HG02885 (cell line): ENCODE results near the gene PNPLA3.

Experiments used
- ATAC-seq: cut with Tn5 transposase; IDR thresholded peaks from one replicate; pipeline ENCODE4 v1.9.1; 2021; ENCODE audit warnings: mild to moderate bottlenecking; ENCODE audit not compliant: unreplicated experiment, poor library complexity

PNPLA3 gene

GRCh38 chr22:43955040-43955882, 31.7 kb downstream of the PNPLA3 start, which contains the start of gene SAMM50:
Gene SAMM50 (plus strand): TSS chr22:43955442. CDS start chr22:43955578, 136 bp downstream.
- ATAC-seq = peak; percentile 95

GRCh38 chr22:43955883-43956782, 32.5 kb downstream of the PNPLA3 start:
- ATAC-seq = peak; percentile 8

GRCh38 chr22:43956805-43957463, 33.3 kb downstream of the PNPLA3 start:
- no peak for ATAC-seq

DNA sequence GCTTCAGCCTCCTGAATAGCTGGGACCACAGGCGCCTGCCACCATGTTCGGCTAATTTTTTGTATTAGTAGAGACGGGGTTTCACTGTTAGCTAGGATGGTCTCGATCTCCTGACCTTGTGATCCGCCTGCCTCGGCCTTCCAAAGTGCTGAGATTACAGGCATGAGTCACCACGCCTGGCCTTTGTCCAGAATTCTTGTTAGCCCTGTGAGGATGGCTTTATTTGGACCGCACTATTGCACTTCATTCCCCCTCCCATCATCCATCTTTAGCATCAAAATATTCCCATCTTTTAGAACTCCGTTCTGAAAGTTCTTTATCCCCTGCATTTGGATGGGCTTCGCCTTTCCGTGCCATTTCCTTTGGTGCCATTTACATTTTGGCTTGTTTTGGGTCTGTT, 34.3 kb downstream of the PNPLA3 start:
- ATAC-seq = no peak

- ATAC-seq = no peak
Measured at GRCh38 chr22:43964314-43964857, 40.8 kb downstream of the PNPLA3 start.

DNA sequence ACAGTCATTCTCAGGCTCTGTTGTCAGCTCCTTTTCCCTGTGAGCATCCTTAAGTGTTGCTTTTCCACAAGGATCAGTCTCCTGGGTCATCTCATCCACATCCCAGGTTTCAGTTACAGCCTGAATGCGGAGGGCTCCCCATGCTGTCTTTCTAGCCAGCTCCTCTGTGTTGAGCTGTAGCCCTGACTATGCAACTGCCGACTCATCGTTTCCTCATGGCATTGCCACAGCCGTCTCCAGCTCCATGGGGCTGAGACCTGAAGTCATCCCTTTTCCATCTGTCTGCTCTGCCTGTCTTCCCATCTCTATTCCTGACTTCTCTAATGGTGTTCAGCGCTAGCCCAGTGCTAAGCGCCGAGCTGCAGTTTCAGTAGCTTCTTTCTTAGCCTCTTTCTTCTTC, 43.5 kb downstream of the PNPLA3 start:
- ATAC-seq = no peak

DNA sequence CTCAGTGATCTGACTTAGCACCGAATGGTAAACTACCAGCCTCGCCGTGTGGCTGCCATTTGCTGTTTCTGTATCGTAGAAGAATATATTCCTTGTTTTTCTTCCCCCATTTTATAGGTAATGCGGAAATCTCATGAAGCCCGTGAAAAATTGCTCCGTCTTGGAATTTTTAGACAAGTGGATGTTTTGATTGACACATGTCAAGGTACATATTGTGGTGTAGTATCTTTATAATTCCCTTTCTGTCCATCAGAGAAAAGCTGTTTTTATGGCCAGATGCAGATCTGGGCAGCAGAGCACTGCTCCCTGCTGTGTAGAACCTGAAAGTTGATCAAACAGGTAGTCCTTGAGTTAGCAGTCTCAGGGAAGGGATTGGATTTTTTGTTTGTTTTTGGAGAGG, 45.0 kb downstream of the PNPLA3 start:
- ATAC-seq = no peak

DNA sequence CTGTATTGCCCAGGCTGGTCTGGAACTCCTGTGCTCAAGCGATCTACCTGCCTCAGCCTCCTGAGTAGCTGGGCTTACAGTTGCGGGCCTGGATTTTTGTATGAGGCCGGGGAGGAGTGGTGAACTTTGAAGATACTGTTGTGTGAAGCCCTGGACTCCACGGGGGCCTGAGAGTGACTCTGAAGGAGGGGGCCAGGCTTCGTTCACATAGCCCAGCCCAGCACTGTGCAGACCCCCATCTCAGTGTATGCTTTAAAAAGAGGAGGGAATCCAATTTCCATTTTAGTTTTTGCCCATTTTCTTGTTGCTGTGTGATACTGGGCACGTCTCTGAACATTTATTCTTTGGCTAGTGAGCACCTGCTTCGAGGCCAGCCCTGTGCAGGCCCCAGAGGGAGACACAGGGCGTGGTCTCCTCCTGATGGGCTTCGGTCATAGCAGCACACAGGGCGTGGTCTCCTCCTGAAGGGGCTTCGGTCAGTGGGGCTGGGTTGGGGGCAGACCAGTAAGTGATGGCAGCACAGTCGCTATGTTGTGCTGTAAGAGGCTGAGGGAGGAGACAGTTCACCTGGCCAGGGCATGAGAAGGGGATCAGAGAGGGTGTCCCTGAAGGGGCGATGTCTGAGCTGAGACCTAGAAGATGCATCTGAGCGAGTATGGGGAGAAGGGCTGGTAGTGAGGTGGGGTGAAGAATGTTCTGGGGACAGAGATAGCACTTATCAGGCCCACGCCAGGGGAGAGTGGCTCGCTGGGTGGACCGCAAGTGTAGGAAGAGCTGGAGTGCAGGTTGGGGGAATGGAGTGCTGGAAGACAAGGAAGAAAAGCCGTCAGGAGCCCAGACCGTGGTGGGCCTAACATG, 45.6 kb downstream of the PNPLA3 start:
- no peak for ATAC-seq

GRCh38 chr22:43969989-43970755, 46.6 kb downstream of the PNPLA3 start:
- no peak for ATAC-seq

GRCh38 chr22:43971112-43971511, 47.5 kb downstream of the PNPLA3 start:
- ATAC-seq = no peak

DNA sequence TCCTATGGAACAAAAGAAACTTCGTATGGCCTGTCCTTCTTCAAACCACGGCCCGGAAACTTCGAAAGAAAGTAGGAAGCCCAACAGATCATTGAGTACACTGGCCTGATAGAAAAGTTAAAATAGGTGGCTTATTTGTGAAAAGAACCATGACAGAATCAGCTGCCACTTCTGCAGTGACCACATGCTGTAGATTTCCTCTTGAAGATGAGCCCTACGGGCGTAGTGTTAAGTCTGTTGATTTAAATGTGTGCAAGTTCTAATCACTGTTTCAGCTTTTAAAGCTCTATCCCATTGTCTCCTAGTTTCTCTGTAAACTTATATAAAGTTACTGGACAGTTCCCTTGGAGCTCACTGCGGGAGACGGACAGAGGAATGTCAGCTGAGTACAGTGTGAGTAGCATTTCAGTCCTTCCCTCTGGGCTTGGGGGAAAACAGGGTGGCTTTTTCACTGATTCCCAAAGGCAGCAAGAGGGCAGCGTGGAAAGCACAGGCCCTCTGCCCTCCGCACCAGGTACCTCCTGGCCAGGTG, 49.4 kb downstream of the PNPLA3 start:
- ATAC-seq = no peak

DNA sequence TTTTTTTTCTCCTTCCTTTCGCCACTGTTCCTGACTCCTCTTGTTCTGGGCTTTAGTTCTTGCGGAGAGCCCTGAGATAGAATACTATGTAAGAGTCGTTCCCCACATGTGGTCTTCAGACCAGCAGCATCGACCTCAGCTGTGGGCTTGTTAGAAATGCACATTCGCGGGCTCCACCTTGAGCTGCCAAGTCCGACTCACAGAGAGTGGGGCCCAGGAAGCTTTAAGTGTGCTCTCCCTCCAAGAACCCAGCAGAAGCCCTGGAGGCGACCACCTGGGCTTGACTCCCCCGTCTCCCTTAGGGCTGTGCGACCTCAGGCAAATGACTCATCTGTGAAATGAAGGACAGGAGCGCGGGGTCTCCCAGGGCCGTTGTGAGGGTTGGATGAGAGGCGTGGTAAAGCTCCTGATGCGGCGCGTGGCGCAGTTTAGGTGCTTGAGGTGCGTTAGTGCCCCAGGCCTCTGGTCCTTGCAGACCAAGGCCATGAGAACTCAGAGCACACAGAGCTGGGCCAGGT, 50.5 kb downstream of the PNPLA3 start:
- ATAC-seq = no peak

- no peak for ATAC-seq
Measured at GRCh38 chr22:43975041-43975440, 51.4 kb downstream of the PNPLA3 start.

- no peak for ATAC-seq
Measured at GRCh38 chr22:43976861-43977795, 53.5 kb downstream of the PNPLA3 start.

- ATAC-seq = no peak
Measured at GRCh38 chr22:43978558-43978957, 55.0 kb downstream of the PNPLA3 start.

GRCh38 chr22:43980579-43980978, 57.0 kb downstream of the PNPLA3 start:
- no peak for ATAC-seq

- ATAC-seq = no peak
Measured at GRCh38 chr22:43980996-43981395, 57.4 kb downstream of the PNPLA3 start.
